Suppressor macrophage treated with lipopolysaccharide for 4 hours (primary cell): ENCODE results near the gene USP51.
"Not testable (repeated sequence)": the region's sequence is repeated elsewhere in the genome, so short reads cannot be mapped to it uniquely, and the experiment has no call there.

Experiments used
- DNase-seq: peaks from one replicate; pipeline ENCODE4 v3.0.0-alpha.2; 2020

Gene USP51

GRCh38 chrX:55489314-55490009, at the start of gene USP51:
Gene USP51 (minus strand): TSS chrX:55489848. CDS start chrX:55488939, 909 bp downstream.
- peak; percentile 50 for DNase-seq

GRCh38 chrX:55524487-55524886, 34.8 kb upstream of the USP51 start:
- no peak for DNase-seq

- DNase-seq, result no peak
These were observed 33.7 kb upstream of the USP51 start for GRCh38 chrX:55523356-55523755.

DNA sequence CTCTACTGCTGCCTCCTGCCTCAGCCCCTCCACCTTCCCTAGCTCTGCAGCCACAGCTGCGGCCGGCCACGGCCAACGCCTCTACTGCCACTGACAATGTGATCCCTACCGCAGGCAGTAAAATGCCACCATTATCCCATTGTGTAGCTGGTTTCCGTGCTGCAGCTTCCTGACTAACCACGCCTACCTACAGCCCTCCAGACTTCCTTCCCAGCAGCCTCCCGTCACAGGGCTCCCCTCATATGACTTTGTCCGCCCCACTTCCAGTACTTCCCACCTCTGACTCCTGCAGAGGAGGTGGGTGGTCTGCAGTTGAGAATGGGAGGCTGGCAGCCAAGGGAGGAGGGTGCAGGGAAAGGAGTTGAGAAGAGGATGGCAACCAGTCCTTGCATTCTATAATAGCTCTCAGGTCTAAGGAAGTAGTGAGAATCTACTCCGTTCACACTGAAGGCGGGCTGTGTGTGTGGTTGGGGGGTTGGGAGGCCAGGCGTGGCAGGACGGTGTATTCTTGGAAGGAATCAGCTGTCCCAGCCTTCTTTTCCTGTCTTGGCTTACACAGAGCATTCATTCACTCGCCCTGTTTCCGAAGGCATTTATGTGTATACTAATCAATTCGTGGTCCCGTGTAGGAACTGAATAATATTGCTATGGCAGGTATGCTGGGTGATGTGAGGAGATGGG, 33.1 kb upstream of the USP51 start:
- no peak for DNase-seq

DNA sequence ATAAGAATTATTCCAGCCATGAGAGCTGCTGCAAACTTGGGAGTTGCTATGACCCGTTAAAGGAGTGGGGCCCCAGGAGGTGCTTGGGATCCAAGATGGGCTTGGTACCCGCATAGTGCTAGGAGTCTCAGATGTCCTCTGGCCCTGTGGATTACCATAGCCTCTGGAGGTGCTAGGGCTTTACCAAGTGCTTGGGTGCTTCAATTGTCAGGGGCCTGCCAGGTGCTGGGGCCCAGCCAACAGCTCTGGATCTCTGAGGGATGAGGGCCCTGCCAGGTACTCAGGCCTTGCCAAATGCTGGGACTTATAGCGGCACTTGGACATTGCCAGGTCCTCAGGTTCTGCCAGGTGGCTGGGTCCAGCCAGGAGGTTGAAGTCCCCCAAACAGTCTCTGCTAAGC, 32.0 kb upstream of the USP51 start:
- no peak for DNase-seq

DNA sequence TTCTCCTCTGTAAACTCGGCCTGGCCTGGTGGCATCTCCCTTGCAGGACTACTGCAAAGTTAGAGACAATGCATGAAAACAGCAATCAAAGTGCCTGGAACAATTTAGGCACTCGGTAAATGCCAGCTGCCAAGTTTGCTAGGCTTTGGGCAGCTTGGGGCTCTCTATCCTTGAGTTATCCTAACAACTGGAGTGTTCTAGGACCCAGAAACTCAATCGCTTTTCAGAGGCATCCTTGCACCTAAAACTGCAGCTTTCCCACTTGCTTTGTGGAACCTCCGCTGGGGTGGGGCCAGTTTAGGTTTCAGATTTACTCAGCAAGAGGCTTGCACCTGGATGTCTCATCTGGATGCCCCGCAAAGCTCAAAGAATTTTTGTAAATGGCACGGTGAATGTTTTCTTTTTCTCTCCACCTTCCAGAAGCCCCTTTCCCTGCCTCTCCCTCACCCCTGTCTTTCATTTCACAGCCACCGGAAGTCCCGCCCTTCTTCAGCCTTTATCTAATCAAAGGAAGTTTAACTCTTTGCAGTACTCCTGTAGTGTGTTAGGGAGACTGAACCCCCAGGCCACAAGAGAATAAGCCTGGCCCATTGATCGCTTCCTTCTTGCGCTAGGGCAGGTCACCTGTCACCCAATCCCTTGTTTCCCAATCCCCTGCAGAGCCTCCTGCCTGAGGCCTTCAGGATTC, 27.3 kb upstream of the USP51 start:
- not testable (repeated sequence) for DNase-seq

DNA sequence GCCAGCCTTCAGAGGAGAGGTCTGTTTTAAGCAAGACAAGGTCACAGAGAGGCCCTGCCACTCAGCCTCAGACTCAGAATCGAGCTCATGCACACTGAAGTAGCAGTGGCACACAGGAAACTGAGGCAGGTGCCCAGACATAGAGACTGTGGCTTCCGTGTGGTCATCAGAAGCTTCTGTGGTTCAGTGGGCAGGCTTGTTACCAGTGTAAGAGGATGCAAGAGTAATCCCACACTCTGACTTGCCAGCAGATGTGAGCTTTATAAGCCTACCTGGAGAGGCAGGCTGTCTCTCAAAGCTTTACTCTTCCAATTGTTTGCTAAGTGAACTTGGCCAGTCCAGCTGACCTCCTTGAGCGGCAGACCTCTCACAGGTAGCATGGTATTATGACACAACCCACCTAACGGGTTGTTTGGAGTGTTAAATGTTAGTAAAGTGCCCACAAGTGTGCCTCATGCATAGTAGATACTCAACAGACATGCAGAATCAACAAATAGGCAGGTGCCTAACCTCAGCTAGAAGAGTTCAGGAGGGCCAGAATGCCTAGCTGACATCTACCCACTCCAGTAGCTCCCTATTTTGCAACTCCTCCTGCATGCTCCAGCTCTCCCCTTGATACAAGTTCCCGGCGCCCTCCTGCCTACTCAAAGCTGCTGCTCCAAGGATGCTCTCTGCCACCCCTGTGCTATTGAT, 23.5 kb upstream of the USP51 start:
- not testable (repeated sequence) for DNase-seq

DNA sequence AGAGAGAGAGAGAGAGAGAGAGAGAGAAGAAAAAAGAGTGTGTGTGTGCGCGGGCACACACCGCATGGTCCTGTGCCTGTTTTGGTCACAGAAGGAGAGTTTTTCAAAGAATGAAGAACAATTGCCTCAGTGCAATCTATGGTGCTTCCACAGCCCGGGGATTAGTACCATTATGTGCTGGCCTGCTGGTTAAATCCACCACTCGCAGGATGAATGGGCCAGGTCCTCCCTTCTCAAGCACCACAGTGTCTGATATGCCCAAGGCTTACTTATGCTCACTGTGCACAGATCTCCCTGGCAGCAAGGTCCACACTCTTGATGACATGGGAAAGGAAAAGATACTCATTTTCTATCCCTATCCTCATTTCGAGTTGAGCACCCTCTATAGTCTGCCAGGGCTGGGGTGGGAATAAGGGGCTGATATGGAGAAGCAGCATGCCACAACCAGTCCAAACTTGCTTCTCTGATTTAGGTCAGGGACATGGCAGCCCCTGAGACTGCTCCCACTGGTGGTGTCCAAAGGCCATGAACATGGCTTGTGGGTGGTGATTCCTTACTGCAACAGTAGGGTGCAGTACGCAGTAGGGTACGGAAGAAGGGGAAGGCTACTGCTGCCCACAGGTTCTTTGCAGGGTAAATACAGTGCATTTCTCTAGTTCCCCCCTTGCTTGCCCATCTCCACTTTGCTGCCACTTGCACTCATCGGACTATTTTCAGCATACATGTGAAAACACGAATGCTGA, 18.9 kb upstream of the USP51 start:
- DNase-seq, result not testable (repeated sequence)

DNA sequence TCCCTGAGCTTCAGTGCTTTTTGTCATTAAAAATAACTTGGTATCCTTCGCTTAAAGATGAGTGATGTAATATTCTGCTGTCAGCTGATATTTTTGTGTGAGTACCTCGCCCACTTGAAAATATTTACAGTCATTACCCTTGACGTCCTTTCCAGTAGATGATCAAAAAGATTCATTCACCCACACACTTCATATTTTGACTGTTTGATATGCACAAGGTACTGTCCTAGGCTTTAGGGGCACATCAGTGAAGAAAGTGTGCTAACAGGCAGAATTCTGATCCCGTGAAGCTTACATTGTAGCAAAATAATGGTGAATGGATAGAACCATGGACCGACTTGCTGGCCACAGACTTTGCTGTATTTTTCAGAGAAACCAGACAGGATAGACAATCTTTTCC, 18.1 kb upstream of the USP51 start:
- DNase-seq, result not testable (repeated sequence)

- DNase-seq, result not testable (repeated sequence)
These were observed 17.4 kb upstream of the USP51 start for GRCh38 chrX:55507010-55507409.

DNA sequence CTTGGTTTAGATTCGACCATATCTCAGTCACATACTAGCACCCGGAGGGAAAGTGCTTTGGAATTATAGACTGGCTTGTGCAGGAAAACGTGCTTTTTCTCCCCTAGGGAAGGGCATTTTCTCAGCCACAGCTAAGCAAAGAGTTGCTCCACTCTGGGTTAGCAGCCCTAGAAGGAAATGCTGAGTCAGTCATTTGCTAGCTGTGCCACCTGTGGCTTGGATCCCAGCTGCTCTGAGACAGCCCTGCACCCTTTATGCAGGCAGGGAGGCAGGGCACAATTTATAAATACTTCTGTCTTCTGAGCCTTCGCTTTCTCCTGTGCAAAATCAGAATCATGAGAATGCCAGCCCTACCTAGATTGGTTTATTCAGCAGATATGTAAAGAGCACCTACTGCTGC, 1.3 kb upstream of the USP51 start:
- no peak for DNase-seq

GRCh38 chrX:55490121-55490520, 473 bp upstream of the USP51 start:
- DNase-seq, result no peak

- DNase-seq, result no peak
These were observed 895 bp downstream of the USP51 start for GRCh38 chrX:55488593-55489313.

- no peak for DNase-seq
These were observed 1.5 kb downstream of the USP51 start for GRCh38 chrX:55488006-55488592.

GRCh38 chrX:55487143-55487542, 2.5 kb downstream of the USP51 start:
- DNase-seq, result no peak

DNA sequence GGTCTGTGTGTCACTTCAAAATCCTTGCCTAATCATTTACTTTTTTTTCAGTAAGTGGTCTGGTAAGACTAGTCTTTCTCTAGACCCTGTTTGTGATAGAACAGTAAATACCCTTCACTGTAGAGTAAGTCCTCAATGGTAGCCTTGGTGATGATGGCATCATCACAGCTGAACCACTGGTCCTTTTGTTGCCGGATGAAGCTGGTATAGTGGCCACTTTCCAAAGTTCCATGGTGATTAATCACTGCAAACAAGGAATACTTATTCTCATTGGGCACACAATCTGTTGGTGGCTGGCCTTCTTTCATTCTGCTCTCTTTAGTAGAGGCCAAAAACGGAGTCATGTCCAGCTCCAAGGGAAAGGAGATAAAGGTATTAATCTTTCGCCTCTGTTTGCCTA, 2.9 kb downstream of the USP51 start:
- no peak for DNase-seq

- no peak for DNase-seq
These were observed 4.7 kb downstream of the USP51 start for GRCh38 chrX:55484948-55485347.

GRCh38 chrX:55480390-55481062, 9.1 kb downstream of the USP51 start:
- no peak for DNase-seq

GRCh38 chrX:55479956-55480355, 9.7 kb downstream of the USP51 start:
- DNase-seq, result not testable (repeated sequence)

- not testable (repeated sequence) for DNase-seq
These were observed 23.9 kb downstream of the USP51 start for GRCh38 chrX:55465791-55466190.

DNA sequence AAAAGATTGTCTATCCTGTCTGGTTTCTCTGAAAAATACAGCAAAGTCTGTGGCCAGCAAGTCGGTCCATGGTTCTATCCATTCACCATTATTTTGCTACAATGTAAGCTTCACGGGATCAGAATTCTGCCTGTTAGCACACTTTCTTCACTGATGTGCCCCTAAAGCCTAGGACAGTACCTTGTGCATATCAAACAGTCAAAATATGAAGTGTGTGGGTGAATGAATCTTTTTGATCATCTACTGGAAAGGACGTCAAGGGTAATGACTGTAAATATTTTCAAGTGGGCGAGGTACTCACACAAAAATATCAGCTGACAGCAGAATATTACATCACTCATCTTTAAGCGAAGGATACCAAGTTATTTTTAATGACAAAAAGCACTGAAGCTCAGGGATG, 24.5 kb downstream of the USP51 start:
- not testable (repeated sequence) for DNase-seq
